HepG2 (cell line): ENCODE data around the gene FASTK.
A peak's percentile ranks its signal among the peaks of the same experiment; 100 is the strongest.

Source experiments
- BHLHE40 ChIP-seq: IDR thresholded peaks from 2 replicates; pipeline ENCODE4 v1.6.1; 2011; ENCODE audit warnings: low read length, improper control_type of control experiment
- CBFB ChIP-seq: sonication (generic); formaldehyde crosslinking; IDR thresholded peaks from 2 replicates; pipeline ENCODE4 v1.4.0; 2020; ENCODE audit warnings: missing genetic modification reagents
- CHD4 ChIP-seq: fragments of 200-600 bp; sonication (generic); IDR thresholded peaks from 2 replicates; pipeline ENCODE4 v1.7.0; 2017; ENCODE audit warnings: mild to moderate bottlenecking, low read length, borderline replicate concordance
- CTCF ChIP-seq: sonication (generic); formaldehyde crosslinking; IDR thresholded peaks from 2 replicates; pipeline ENCODE4 v1.5.0; 2020; ENCODE audit warnings: mild to moderate bottlenecking, missing genetic modification reagents, moderate library complexity
- MAX ChIP-seq: IDR thresholded peaks from 2 replicates; pipeline ENCODE4 v1.6.1; 2012; ENCODE audit warnings: inconsistent platforms
- MYNN ChIP-seq: sonication (generic); formaldehyde crosslinking; IDR thresholded peaks from 2 replicates; pipeline ENCODE4 v1.4.0; 2020; ENCODE audit warnings: mild to moderate bottlenecking, low read depth, missing genetic modification reagents
- NFIC ChIP-seq: IDR thresholded peaks from 2 replicates; pipeline ENCODE4 v1.6.1; 2012; ENCODE audit warnings: mild to moderate bottlenecking, low read length, inconsistent platforms
- PHF5A ChIP-seq: IDR thresholded peaks from one replicate; pipeline ENCODE4 v1.6.1; 2018; ENCODE audit warnings: low read depth, missing genetic modification reagents; ENCODE audit not compliant: unreplicated experiment
- POLR2AphosphoS5 ChIP-seq: IDR thresholded peaks from 2 replicates; pipeline ENCODE4 v1.6.1; 2012; ENCODE audit warnings: low read depth, low read length
- USF2 ChIP-seq, 2 experiments: sonication (generic) in 1 of 2; formaldehyde crosslinking in 1 of 2; IDR thresholded peaks; 2 replicates each; pipeline versions ENCODE4 v1.5.1 to v1.6.1; 2011 to 2020; ENCODE audit warnings: borderline replicate concordance in 1 of 2, low read depth in 1 of 2, low read length in 1 of 2, mild to moderate bottlenecking in 1 of 2, missing genetic modification reagents in 1 of 2, moderate library complexity in 1 of 2
- ZNF768 ChIP-seq: sonication (generic); formaldehyde crosslinking; IDR thresholded peaks from 2 replicates; pipeline ENCODE4 v1.4.0; 2020; ENCODE audit warnings: missing genetic modification reagents

- TF ChIP-seq MYNN (CRISPR knock-in tag) (no peak), CHD4 (no peak), POLR2AphosphoS5 (no peak), ZNF768 (no peak), NFIC (no peak), CTCF (CRISPR knock-in tag) (no peak), PHF5A (CRISPR knock-in tag) (no peak), CBFB (no peak), BHLHE40 (no peak), USF2 (IDR thresholded peaks at IDR 0.05; ENCODE audit: low read depth, low read length) (no peak), USF2 (CRISPR knock-in tag; IDR thresholded peaks at IDR 0.05; ENCODE audit: borderline replicate concordance) (peak; percentile 52; the same call in 1 of the 2 replicates), MAX (no peak)
Observed at GRCh38 chr7:151060113-151060415, 20.5 kb downstream of the FASTK start.
